ENCODE results near the gene ZNF473. TPM values are rescaled to one million over a fixed set of nuclear protein-coding genes. Genes with fewer than 3 reads are reported as not detected.

Gene ZNF473
- total and polyA plus RNA-seq, 2 of the 13 experiments (the other 11 are each of a cell fraction or from before 2014, with no cell fraction given): 5.8 to 11.9 TPM

DNA sequence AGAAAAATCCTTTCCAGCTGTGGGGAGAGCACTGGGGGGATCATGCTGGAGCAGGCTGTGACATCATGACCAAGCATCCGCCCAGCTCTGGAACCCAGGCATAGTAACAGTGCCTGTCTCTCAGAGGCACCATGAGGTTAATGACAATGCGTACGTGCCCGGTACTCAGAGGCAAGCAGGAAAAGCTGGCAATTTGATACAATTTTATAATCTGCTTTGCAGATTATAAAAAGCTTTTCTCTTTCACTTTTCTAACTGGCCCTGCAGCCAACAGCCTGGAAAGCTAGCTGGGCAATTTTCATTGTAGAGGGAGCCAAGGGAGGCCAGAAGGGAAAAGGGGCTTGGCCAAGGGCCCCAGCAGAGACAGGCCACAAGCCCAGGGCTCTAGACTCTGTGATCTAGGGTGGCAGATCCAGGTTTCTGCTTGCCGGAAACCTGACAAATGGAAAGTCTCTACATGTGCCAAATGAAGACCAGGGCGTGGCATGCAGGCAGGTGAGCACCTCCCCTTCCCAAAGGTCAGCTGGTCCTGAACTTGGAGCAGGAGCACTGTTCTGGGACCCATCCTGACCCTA, 23.3 kb upstream of the ZNF473 start:
- H4K20me1 ChIP-seq (ENCODE audit: insufficient read depth, low read length): no peaks in the 10 kb centered on the region
- H3K9me3 ChIP-seq (ENCODE audit: low read length): no peaks in the 10 kb centered on the region
- H3K27ac ChIP-seq (ENCODE audit: extremely low read length, insufficient read depth, low read length): no peak overlapping the region
- no peaks in the 10 kb centered on the region for H3K79me2 ChIP-seq (ENCODE audit: insufficient read depth, low read length)
- no peaks in the 10 kb centered on the region for H3K4me1 ChIP-seq (ENCODE audit: insufficient read depth, low read length)
- H3K4me2 ChIP-seq (ENCODE audit: low read depth, low read length): no peak overlapping the region
- no peak for FAIRE-seq
- no peaks in the 10 kb centered on the region for H3K27me3 ChIP-seq (ENCODE audit: control insufficient read depth in 1 of 2, insufficient read depth in 2 of 2, low read length in 2 of 2)
- POLR2A ChIA-PET: no interaction called here
- ATAC-seq: no peak
- 100% methylated on average over 5 of the region's 6 CpGs for WGBS (ENCODE audit: low lambda C conversion rate)
- intact Hi-C loops (cut with micrococcal nuclease; ENCODE audit: unreplicated experiment) (no loop called here), in situ Hi-C loops (cut with HindIII; ENCODE audit: extremely low pct_ligation_motif_present, low pct_unique_long_range_greater_than_20kb) (no loop called here)
- H3K4me3 ChIP-seq (replicated peaks in 1 of 3; ENCODE audit: insufficient read depth in 1 of 3, low read depth in 2 of 3, low read length in 3 of 3): no peak overlapping the region
- DNase-seq (ENCODE audit: low spot score): no peak
- H3K36me3 ChIP-seq (replicated peaks in 1 of 2; ENCODE audit: control insufficient read depth in 1 of 2, insufficient read depth in 2 of 2, low read length in 2 of 2): peaks cover 25 to 73% of the 10 kb centered on the region in 2 experiments
- CTCF ChIA-PET (ENCODE audit: low intra/inter-chr PET ratio, low total read pairs): no interaction called here
- H3K9ac ChIP-seq (ENCODE audit: insufficient read depth, low read depth, low read length): no peak overlapping the region
- H2AFZ ChIP-seq (ENCODE audit: low read length): no peak overlapping the region
- BruUV-seq (replicated peaks): no TSS peak
- TF ChIP-seq, protein P1, sequence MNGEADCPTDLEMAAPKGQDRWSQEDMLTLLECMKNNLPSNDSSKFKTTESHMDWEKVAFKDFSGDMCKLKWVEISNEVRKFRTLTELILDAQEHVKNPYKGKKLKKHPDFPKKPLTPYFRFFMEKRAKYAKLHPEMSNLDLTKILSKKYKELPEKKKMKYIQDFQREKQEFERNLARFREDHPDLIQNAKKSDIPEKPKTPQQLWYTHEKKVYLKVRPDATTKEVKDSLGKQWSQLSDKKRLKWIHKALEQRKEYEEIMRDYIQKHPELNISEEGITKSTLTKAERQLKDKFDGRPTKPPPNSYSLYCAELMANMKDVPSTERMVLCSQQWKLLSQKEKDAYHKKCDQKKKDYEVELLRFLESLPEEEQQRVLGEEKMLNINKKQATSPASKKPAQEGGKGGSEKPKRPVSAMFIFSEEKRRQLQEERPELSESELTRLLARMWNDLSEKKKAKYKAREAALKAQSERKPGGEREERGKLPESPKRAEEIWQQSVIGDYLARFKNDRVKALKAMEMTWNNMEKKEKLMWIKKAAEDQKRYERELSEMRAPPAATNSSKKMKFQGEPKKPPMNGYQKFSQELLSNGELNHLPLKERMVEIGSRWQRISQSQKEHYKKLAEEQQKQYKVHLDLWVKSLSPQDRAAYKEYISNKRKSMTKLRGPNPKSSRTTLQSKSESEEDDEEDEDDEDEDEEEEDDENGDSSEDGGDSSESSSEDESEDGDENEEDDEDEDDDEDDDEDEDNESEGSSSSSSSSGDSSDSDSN (CRISPR knock-in tag; IDR thresholded peaks at IDR 0.05): no peak
- no peak for TF ChIP-seq ZNF782 (CRISPR knock-in tag; IDR thresholded peaks at IDR 0.05; ENCODE audit: borderline replicate concordance)
- TF ChIP-seq STAG1 (CRISPR knock-in tag; IDR thresholded peaks at IDR 0.05): no peak
- TF ChIP-seq, protein P2, sequence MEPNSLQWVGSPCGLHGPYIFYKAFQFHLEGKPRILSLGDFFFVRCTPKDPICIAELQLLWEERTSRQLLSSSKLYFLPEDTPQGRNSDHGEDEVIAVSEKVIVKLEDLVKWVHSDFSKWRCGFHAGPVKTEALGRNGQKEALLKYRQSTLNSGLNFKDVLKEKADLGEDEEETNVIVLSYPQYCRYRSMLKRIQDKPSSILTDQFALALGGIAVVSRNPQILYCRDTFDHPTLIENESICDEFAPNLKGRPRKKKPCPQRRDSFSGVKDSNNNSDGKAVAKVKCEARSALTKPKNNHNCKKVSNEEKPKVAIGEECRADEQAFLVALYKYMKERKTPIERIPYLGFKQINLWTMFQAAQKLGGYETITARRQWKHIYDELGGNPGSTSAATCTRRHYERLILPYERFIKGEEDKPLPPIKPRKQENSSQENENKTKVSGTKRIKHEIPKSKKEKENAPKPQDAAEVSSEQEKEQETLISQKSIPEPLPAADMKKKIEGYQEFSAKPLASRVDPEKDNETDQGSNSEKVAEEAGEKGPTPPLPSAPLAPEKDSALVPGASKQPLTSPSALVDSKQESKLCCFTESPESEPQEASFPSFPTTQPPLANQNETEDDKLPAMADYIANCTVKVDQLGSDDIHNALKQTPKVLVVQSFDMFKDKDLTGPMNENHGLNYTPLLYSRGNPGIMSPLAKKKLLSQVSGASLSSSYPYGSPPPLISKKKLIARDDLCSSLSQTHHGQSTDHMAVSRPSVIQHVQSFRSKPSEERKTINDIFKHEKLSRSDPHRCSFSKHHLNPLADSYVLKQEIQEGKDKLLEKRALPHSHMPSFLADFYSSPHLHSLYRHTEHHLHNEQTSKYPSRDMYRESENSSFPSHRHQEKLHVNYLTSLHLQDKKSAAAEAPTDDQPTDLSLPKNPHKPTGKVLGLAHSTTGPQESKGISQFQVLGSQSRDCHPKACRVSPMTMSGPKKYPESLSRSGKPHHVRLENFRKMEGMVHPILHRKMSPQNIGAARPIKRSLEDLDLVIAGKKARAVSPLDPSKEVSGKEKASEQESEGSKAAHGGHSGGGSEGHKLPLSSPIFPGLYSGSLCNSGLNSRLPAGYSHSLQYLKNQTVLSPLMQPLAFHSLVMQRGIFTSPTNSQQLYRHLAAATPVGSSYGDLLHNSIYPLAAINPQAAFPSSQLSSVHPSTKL (CRISPR knock-in tag; IDR thresholded peaks at IDR 0.05): no peak
- TF ChIP-seq KDM5A (IDR thresholded peaks at IDR 0.05; ENCODE audit: borderline replicate concordance, low read length): no peak
- TF ChIP-seq, protein P3, sequence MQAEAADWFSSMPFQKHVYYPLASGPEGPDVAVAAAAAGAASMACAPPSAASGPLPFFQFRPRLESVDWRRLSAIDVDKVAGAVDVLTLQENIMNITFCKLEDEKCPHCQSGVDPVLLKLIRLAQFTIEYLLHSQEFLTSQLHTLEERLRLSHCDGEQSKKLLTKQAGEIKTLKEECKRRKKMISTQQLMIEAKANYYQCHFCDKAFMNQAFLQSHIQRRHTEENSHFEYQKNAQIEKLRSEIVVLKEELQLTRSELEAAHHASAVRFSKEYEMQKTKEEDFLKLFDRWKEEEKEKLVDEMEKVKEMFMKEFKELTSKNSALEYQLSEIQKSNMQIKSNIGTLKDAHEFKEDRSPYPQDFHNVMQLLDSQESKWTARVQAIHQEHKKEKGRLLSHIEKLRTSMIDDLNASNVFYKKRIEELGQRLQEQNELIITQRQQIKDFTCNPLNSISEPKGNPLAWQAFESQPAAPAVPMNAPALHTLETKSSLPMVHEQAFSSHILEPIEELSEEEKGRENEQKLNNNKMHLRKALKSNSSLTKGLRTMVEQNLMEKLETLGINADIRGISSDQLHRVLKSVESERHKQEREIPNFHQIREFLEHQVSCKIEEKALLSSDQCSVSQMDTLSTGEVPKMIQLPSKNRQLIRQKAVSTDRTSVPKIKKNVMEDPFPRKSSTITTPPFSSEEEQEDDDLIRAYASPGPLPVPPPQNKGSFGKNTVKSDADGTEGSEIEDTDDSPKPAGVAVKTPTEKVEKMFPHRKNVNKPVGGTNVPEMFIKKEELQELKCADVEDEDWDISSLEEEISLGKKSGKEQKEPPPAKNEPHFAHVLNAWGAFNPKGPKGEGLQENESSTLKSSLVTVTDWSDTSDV (CRISPR knock-in tag; IDR thresholded peaks at IDR 0.05): no peak
- TF ChIP-seq HNF4A (CRISPR knock-in tag; IDR thresholded peaks at IDR 0.05): no peak
- TF ChIP-seq ZNF724P (CRISPR knock-in tag; IDR thresholded peaks at IDR 0.05; ENCODE audit: borderline replicate concordance): no peak
- no peak for TF ChIP-seq ZNF180 (CRISPR knock-in tag; IDR thresholded peaks at IDR 0.05; ENCODE audit: borderline replicate concordance, low read depth)
- TF ChIP-seq, protein P4, sequence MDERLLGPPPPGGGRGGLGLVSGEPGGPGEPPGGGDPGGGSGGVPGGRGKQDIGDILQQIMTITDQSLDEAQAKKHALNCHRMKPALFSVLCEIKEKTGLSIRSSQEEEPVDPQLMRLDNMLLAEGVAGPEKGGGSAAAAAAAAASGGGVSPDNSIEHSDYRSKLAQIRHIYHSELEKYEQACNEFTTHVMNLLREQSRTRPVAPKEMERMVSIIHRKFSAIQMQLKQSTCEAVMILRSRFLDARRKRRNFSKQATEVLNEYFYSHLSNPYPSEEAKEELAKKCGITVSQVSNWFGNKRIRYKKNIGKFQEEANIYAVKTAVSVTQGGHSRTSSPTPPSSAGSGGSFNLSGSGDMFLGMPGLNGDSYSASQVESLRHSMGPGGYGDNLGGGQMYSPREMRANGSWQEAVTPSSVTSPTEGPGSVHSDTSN (CRISPR knock-in tag; IDR thresholded peaks at IDR 0.05): no peak
- no peak for TF ChIP-seq PTBP1 (IDR thresholded peaks at IDR 0.05; ENCODE audit: low read depth, low read length, poor library complexity, severe bottlenecking)
- TF ChIP-seq ZNF816 (CRISPR knock-in tag; IDR thresholded peaks at IDR 0.05; ENCODE audit: borderline replicate concordance): no peak
- no peak for TF ChIP-seq MAFK (conservative IDR thresholded peaks at IDR 0.05 in 1 of 2, IDR thresholded peaks at IDR 0.05 in 1 of 2; ENCODE audit: low read length in 2 of 2)
- no peak for TF ChIP-seq FOXP1 (IDR thresholded peaks at IDR 0.05)
- TF ChIP-seq FOXP1 (CRISPR knock-in tag; IDR thresholded peaks at IDR 0.05): no peak
- no peak for TF ChIP-seq ZNF160 (CRISPR knock-in tag; IDR thresholded peaks at IDR 0.05)
